GM18519 (cell line): ENCODE data around the gene FUT2.
"Not testable (repeated sequence)": the region's sequence is repeated elsewhere in the genome, so short reads cannot be mapped to it uniquely, and the experiment has no call there.

Source experiments
- ATAC-seq: cut with Tn5 transposase; IDR thresholded peaks from one replicate; pipeline ENCODE4 v1.9.1; 2021; ENCODE audit warnings: mild to moderate bottlenecking, moderate library complexity; ENCODE audit not compliant: unreplicated experiment, low FRiP score

The FUT2 gene

DNA sequence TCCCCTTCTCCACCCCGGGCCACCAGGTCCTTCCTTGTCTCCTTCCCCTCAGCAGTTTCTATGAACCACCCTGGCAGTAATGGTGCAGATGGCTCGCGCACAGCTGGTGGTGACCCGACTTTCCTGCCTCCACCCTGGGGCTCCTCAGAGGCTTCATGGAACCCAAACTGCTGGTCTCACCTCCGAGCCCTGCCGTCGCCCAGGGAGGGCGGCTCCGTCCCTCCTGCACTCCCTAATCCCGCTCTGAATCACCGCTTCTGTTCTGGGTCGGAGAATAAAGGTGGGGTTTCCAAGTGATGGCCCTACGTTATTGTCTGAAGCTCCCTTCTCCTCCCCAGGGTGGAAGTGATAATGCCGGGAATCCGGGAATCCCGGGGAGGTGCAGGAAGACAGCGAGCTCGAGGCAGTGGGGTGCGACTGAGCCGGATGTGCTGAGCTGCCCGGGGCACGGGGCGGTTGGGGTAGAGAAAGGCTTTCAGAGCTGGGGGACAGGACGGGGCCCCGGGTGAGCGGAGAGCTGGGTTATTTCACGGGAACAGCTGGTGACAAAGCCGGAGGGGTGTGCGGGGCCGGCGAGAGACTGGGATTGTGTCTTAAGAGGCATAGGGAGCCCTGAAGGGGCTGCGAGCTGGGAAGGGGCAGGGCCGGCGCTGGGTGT lies 711 bp downstream of the FUT2 start:
- ATAC-seq = no peak

DNA sequence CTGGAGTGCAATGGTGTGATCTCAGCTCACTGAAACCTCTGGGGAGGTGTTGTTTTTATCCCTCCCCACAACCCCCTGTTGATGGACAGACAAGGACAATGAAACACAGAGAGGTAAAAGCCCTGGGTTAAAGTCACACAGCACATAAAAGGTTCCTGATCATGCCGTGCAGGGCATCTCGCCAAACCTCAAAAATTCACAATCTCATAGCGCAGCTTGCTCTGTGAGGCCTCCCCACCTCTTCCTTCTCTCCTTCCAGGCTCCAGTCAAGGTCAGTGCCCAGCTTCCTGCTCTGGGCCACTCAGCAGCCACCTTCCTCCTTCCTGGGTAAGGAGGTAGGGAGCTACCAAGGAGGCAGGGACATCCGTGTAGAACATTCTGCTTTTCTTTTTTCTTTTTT lies 2.3 kb downstream of the FUT2 start:
- ATAC-seq = no peak

DNA sequence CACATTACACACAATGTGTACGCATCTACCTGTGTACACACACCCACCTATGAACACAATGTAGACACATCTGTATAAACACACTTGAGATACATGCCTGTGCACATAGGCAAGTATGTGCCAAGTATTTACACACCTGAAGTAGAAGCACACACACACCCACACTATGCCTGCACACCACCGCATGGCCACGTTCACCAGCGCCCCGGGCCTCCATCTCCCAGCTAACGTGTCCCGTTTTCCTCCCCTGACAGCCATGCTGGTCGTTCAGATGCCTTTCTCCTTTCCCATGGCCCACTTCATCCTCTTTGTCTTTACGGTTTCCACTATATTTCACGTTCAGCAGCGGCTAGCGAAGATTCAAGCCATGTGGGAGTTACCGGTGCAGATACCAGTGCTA lies 6.9 kb downstream of the FUT2 start:
- no peak for ATAC-seq

DNA sequence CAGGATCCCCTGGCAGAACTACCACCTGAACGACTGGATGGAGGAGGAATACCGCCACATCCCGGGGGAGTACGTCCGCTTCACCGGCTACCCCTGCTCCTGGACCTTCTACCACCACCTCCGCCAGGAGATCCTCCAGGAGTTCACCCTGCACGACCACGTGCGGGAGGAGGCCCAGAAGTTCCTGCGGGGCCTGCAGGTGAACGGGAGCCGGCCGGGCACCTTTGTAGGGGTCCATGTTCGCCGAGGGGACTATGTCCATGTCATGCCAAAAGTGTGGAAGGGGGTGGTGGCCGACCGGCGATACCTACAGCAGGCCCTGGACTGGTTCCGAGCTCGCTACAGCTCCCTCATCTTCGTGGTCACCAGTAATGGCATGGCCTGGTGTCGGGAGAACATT lies 7.5 kb downstream of the FUT2 start:
- no peak for ATAC-seq

DNA sequence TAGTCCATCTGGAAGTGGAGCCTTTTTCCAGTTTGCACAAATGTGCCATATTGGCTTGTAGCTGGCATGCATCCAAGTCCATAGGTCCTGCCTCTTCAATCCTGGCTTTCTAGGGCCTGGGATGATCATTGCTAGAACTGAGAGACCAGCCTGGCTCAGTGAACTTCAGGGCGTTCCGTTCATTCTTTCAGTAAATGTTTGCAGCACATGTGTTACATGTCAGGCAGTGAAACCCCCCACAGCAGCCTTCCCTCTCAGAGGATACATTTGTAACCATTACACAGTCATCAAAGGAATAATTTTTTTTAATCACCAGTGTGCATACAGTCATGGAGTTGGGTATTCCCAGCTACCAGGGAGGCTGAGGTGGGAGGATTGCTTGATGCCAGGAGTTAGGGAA lies 9.7 kb downstream of the FUT2 start:
- no peak for ATAC-seq

DNA sequence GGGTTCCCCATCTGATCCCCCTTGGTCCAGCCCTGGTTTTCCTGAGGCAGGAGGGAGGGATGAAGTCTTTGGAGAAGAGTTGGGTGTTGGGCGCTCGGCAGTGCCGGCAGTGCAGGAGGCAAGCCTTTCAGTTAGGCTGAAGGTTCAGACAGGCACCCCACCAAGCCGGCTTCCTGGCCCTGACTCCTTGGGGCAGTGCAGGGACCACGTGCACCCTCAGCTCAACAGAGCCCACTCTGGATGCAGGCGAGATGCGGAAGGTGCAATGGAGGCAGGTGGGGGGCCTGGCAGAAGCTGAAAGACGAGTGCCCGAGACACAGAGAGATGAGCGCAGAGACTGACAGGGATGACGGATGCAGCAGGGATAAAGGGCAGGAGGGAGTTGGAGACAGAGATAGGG lies 12.7 kb downstream of the FUT2 start:
- no peak for ATAC-seq

DNA sequence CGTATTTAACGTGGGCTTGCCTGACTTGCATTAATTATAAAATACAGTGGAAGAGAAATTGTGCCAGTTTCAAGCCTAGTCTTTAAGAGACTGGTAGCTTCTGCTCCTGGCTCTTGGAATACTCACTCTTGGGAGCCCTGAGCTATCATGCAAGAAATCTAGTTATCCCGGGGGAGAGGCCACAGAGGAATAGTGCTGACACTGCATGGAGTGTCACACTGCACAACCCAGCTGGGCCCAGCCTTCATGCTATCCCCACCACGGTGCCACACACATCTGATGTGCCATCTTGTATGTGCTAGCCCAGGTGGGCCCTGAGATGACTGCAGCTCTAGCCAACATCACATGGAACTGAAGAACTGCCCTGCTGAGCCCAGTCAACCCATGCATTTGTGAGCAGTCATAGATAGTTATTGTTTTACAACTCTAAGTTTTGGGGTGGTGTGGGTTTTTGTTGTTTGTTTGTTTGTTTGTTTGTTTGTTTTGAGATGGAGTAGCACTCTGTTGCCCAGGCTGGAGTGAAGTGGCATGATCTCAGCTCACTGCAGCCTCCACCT lies 15.4 kb downstream of the FUT2 start:
- no peak for ATAC-seq

DNA sequence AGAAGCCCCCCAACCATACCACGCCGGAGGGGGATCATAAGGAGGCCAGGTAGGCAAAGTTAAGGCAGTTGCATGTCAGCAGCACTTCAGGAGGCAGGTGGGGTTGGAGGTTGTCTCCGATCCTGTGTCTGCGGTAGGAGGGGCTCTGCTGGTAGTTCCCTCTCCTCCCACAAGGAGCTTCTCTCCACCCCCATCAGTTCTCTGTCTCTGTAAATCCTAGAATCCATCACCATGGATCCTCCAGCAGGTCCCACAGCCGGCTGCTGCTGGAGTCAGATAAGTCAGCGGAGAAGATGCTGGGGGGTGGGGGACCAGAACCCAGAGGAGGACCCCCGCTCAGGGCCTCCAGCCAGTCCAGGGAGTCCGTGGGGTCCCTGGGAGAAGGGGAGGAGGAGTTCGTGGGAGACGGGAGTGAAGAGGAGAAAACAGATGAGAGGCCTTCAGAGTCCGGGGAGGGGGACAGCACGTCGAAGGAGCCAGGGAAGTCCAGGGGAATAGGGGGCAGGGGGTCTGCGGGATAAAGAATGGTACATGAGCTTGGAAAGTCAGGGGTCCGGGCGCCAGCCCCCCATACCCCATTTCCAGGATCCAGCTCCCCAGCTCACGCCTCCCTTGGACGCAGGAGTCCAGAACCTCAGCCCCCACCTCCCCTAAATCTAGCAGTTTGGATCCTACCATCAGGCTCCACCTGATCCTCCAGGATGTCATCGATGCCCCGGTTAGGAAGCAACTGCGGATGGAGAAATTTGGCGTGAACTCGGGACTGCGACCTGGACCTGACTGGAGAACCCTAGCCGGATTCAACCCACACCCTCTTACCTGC lies 17.5 kb downstream of the FUT2 start:
- no peak for ATAC-seq

DNA sequence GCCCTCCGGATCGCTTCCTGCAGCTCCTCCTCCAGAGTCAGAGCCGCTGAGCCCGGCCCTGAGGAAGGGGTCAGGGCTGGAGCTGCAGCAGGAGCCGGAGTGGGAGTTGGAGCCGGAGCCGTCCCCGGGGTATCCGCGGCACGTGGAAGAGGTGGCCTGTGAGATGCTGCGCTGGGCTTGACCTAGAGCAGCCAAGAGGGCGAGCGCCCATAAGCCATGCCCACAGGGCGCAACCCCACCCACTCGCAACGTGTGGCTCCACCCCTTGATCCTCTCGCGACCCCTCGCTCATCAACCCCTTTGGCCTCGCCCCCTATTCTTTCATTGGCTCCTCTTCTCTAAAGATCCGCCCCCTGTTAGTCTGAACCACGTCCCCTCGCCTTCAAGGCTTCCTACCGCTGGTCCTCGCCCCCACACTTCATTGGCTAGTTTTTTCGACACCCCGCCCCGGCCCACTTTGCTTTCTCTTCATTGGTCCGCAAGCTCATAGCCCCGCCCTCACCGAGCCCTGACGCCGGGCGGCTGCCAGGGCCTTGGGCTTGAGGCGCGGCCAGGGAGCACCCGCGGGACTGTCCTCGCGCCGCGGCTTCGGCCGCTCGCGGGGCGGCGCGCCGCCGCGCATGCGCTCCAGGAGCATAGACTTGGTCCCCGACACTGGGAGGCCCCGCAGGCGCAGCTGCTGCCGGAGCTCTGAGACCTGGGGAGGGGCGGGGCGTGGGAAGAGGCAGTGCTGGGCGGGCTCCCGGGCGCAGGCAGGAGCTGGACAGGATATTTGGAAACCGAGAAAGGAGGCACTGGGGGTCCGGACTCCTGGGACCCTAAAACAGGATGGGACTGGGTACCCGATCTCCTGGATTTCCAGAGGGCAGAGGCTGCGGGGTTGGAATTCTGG lies 18.3 kb downstream of the FUT2 start:
- ATAC-seq = peak; percentile 72

DNA sequence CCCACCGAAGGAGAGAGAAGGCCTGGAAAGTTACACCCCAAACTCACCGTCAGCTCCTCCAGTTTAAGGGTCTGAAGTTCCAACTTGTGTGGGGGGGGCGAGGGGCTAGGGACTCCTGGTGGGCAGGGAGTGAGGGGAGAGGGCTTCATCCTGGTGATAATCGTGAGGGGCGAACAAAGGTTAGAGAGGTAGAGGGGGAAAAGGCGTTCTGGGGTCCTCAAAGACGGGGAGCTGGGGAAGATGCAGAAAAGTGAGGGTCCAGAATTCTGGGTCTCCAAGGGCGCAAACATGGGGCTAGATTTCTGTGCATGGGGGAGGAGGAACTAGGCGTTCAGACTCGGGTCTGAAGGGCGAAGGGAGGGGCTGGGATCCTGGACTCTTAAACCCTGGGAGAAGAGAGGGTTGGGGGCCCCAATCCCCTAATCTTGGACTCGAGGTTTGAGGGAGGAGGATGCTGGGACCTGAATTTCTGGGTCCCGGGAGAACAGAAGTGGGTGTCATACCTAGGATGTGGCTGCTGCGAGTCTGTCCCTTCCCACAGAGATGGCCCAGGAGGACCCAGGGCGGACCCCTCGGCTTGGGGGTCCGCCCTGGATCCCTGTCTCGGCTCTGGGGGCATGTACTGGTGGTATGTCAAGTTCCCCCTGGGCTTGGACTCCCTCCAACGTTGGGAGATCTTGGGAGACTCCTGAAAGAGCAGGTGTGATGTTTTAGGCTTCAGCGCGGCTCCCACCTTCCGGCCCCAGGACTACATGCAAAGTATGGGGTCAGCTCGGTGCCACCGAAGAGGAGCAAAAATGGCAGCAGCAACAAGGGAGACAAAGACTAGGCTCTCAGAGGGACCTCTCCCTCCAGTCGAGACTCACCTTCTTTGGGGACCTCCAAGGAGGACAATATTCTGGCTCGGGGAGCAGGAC lies 19.2 kb downstream of the FUT2 start:
- no peak for ATAC-seq

DNA sequence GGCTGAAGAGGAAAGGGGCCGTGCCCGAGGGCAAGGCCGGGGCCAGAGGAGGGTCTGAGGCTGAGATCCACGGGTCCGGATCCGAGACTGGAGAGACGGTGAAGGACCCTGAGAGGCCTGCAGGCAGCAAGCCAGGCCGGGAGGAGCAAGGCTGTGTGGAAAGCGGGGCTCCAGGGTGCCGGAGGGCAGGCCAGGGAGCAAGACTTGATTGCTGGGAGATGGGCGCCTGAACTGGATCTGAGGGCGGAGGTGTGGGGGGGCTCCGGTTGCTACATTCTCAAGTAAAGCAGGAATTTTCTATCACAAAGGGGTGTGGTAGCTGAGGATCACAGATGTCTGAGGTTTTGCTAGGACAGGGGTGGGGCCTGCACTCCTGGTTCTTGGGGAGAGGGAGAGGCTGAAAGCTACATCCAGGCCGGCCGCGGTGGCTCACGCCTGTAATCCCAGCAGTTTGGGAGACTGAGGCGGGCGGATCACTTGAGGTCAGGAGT lies 20.0 kb downstream of the FUT2 start:
- ATAC-seq = no peak

DNA sequence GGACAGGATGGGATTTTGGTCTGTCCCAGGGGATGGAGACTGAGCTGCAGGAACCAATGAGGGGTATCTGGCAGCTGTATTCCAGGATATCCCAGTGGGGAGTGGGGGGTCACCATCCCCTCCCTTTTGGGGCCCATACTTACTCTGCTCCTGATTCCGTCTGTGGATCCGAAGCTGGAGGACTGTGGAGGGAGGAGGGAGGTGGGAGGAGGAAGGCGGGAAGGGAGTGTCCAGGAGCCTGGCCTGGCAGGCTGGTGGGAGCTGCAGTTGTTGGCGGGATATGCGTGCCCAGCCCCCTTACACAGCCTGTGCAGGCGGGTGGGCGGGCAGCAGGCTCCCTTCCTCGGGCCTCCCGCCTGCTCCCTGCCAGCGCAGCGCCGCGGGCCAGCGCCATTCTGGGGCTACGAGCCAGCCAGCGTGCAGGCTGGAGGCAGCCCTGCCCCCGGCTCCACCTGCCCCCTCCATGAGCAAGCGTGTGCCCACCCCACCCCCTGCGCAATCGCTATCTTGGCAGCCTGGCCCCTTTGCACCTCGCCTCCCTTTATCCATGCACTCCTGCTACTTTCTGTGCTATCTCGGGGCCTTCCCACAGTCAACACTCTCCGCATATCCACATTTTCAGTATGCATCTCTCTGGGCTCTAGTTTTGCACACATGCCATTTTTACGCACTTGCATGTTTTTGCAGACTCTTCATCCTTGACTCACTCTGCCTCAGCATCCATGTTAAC lies 21.0 kb downstream of the FUT2 start:
- ATAC-seq = no peak

DNA sequence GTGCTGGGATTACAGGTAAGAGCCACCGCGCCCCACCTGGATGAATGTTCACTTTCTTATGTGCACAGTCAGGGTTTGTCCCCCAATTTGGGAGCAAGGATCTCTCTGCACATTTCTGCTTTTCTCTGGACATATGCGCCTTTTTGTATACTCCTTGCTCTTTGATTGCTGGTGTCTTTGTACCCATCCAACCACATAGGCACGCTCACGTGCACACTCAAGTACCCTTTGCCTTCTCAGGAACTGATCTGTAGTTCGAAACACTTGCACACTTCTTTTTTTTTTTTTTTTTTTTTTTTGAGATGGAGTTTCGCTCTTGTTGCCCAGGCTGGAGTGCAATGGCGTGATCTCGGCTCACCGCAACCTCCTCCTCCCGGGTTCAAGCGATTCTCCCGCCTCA lies 22.3 kb downstream of the FUT2 start:
- not testable (repeated sequence) for ATAC-seq

DNA sequence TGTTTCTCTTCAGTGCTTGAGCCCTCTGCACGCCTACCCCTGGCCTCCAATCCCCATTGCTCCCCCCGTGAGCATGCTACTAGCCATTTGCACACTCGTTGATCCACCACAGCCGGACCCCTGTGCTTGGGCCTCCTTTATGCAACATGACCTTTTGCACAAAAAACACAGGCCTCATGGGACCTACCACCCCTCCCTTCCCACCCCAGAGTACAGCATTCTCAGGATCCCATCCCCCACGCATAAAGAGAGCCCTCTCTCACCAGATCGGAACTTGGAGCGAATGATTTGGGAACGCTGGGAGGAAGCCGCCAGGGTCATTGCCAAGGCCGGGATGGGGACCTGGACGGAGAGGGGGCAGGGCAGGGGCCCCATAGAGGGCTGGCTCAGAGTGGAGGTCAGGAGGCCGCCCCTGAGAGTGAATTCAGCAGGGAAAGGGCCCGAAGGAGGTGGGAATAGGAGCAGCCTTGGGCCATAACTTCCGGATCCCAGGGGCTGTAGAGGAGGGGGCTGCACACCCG lies 23.0 kb downstream of the FUT2 start:
- no peak for ATAC-seq

DNA sequence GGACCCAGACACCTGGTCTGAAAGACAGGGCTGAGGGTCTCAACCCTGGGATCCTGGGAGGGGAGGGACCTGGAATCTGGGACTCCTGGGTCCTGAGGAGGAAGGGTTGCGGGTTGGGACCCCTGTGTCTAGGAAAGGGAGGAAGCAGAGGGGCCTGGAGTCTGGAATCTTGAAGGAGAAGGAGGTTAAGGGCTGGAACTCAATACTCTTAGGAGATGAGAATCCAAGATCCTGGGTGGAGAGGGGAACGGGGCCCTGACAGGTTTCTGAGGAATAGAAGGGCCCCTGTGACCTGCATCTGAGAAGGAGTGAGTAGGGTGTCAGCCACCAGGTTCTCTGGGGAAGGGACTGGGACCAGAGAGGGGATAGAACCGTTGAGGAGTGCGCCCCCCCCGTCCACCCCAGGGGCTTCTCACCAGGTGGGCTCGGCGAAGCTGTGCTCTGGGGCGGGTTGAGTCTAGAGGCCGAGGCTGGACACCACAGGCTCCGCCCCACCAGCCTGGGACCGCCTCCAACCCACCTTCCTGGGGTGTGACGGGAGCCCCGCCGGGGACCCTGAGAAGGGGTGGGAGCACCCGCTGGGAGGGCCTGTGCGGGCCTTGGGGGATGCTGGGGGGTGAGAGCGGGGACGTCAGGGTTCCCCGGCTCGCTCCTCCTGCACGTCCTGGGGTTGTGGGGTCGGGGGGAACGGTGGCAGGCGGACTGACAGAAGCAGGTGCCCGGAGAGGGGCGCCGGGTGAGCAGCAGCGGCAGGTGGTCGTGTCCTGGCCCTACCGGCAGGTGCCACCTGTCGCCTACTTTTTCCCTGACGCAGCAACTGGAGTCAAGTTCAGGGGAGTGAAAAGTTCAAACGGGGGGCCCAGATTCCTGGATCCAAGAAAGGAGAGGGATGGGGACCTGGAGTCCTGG lies 23.7 kb downstream of the FUT2 start, which contains the start of gene MAMSTR:
Gene MAMSTR (minus strand): TSS at position 463 of the 909 bp plus-strand sequence. CDS start 694 bp downstream, outside the sequence.
- no peak for ATAC-seq

DNA sequence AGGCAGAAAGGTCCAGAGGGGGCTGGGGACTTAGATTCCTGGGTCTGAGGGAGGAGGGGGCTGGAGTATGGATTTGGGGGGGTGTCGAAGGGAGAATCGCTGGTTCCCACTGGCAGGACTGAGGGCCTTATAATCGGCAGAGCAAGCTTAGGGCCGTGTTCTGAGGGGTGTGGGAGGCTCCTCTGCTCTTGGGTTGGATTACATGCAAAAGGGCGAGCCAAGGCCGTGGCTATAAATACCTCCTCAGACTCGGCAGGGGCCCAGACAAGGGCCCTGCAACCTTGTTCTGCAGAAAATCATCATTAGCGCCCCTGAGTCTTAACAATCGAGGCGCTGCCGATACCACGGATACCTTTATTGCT lies 24.5 kb downstream of the FUT2 start:
- ATAC-seq = no peak

DNA sequence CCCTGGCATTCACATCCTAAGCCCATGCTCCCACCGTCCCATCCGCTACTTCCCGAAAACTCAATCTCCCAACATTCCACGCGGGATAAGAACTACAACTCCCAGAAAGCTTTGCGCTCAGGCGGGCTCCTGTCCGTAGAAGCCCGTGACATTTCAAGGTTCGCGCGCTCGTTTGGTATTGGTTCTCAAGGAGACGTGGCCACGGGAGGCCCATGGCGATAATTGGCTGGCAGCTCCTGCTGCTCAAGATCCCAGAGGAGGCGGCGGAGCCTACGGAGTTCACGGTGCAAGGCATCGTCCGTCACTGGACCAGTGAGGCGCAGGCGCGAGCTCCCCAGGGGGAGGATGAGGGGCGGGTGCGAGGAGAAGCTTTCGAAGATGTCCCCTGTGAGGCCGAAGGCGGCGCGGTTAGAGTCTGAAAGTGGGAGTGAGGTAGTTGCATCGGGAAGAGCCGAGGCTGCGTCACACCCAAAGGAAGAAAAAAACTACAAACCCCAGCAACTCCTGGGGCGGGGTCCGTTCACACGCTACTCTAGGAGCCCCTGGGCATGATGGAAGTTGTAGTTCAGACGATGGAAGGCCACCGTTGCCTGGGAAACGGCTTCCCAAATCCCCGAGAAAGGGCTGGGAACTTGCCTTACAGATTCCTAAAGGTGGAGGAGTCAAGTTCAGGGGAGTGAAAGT lies 25.0 kb downstream of the FUT2 start:
- ATAC-seq = peak; percentile 75
